Measurements from ENCODE around the gene TARS2.

The TARS2 gene

DNA sequence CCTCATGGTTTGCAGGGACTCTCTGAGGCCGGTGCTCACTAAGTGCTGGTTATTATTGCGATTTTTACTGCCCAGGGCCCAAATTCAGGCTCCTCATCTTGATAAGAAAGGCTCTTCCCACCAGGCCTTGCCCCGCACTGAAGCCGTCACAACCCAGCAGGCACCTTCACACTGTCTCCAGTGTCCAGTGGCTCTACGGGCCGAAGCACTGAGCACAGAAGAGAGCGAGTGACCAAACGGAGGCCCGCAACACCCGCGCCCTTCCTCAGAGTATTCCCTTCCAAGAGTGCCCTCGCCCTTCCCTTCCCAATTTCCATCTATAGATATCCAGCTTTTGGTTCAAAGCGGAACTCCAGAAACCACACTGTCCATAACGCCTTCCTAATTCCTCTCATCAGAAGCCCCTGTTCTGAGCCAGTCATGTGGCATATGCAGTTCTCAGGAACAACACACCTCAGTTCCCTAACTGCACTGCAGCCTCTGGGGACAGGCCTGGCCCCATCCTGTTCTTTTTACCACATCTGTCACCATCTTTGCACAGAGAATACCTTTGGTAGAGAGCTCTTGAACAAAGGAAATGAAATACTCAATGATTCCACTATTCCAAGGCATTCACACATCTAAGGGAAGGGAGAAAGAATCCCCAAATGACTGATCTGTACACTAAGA is 43.4 kb downstream of the TARS2 start:
- no peaks in the 10 kb centered on the region for H3K36me3 ChIP-seq
- DNase-seq, result no peak
- intact Hi-C loops (cut with DNase I; ENCODE audit: low total_unique reads), result loop anchor here (5.0 kb wide), 1 partner anchor 68 kb away; no protein-coding TSS in a partner anchor
- H3K9me3 ChIP-seq, result no peaks in the 10 kb centered on the region
- H3K27ac ChIP-seq, result no peak overlapping the region
- H3K4me3 ChIP-seq, result no peak overlapping the region
- peaks cover 0 to 43% (median 21%) of the 10 kb centered on the region in 4 donors for H3K4me1 ChIP-seq
- no peaks in the 10 kb centered on the region for H3K27me3 ChIP-seq
- TF ChIP-seq, protein P1, sequence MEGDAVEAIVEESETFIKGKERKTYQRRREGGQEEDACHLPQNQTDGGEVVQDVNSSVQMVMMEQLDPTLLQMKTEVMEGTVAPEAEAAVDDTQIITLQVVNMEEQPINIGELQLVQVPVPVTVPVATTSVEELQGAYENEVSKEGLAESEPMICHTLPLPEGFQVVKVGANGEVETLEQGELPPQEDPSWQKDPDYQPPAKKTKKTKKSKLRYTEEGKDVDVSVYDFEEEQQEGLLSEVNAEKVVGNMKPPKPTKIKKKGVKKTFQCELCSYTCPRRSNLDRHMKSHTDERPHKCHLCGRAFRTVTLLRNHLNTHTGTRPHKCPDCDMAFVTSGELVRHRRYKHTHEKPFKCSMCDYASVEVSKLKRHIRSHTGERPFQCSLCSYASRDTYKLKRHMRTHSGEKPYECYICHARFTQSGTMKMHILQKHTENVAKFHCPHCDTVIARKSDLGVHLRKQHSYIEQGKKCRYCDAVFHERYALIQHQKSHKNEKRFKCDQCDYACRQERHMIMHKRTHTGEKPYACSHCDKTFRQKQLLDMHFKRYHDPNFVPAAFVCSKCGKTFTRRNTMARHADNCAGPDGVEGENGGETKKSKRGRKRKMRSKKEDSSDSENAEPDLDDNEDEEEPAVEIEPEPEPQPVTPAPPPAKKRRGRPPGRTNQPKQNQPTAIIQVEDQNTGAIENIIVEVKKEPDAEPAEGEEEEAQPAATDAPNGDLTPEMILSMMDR (IDR thresholded peaks at IDR 0.05), result no peak

DNA sequence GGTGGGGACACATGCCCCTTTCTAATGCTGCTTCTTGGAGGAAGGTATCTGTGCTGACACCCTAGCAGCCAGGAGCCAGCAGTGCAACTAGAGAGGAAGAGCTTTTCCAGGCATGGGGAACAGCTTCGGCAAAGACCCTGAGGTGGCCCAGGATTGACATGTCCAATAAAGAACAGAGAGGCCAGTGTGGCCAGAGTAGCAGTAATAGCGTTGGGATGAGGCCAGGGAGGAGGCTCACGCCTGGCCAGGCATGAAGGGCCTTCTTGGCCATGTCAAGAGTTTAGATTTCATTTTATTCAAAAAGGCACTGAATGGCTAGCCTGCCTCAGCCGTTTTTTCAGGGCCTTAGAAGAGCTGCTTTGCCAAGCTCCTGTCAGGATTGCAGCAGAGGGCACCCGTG is 45.6 kb downstream of the TARS2 start:
- peaks cover 0 to 63% (median 28%) of the 10 kb centered on the region in 4 donors for H3K4me1 ChIP-seq
- H3K4me3 ChIP-seq, result no peak overlapping the region
- peak overlapping the region; percentile 30 to 75 for H3K27ac ChIP-seq
- no peaks in the 10 kb centered on the region for H3K9me3 ChIP-seq
- no peaks in the 10 kb centered on the region for H3K27me3 ChIP-seq
- DNase-seq, result no peak
- no peaks in the 10 kb centered on the region for H3K36me3 ChIP-seq
- intact Hi-C loops (cut with DNase I; ENCODE audit: low total_unique reads), result loop anchor here (5.0 kb wide), 1 partner anchor 71 kb away; no protein-coding TSS in a partner anchor
- TF ChIP-seq, protein P1 (IDR thresholded peaks at IDR 0.05), result no peak

DNA sequence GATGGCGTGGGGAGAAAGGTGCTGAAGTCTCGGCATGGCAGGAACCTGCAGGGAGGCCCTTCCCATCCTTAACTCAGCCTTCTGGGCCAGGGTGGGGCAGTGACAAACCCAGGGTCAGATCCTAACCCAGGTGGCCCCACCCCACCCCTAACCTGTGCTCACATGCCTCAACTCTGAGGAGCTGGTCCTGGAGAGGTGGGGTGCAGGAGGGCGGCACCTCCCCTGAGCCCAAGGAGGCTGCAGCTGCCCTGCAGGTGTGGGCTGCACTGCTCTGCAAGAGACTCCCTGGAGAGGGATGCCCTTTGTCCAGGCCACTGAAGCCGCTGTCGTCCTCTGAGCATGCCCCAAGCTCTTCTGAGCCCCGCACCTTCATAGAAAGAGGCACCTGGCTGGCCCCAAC is 46.8 kb downstream of the TARS2 start:
- peaks cover 0 to 73% (median 32%) of the 10 kb centered on the region in 4 donors for H3K4me1 ChIP-seq
- H3K9me3 ChIP-seq, result no peaks in the 10 kb centered on the region
- TF ChIP-seq, protein P1 (IDR thresholded peaks at IDR 0.05), result no peak
- H3K27ac ChIP-seq, result peak overlapping the region in 1 of 2 donors; percentile 88
- H3K36me3 ChIP-seq, result no peaks in the 10 kb centered on the region
- H3K4me3 ChIP-seq, result no peak overlapping the region
- H3K27me3 ChIP-seq, result no peaks in the 10 kb centered on the region
- intact Hi-C loops (cut with DNase I; ENCODE audit: low total_unique reads), result loop anchor here (5.0 kb wide), 1 partner anchor 72 kb away; no protein-coding TSS in a partner anchor
- no peak for DNase-seq

DNA sequence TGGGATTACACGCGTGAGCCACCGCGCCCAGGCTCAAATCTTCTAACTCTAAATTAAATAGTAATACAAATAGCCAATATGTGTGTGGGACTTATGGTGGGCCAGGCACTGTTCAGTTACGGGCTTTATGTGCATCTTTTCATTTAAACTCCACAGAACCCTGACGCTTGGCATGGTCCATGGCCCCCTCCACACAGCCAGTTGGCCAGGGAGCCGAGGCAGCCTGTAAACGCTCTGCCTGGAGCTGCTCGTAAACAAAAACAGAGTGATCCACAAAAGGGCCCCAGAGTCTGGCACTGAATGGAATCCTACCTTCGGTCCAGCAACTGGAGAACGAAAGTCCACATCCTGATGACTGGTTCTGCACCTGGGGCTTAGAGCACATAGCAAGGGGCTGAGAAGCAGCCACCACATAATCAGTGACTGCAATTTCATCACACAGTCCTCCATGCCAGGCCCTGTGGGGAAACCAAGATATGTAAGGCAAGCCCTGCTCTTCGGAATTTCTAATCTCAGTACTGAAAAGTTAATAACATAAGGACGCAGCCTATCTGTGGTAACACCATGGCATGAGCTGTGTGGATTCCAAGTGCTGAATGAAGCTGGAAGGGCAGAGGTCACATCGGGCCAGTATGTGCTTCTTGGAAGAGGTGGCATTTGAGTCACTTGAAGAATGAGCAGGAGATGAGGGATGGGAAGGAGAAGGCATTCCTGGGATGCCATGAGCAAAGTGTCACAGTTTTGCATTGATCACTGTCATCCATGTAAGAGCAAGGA is 48.5 kb downstream of the TARS2 start:
- Histone ChIP-seq H3K4me3 (no peak overlapping the region), H3K27me3 (no peaks in the 10 kb centered on the region), H3K27ac (peak overlapping the region in 1 of 2 donors; percentile 88), H3K36me3 (no peaks in the 10 kb centered on the region), H3K4me1 (peaks cover 0 to 70% (median 32%) of the 10 kb centered on the region in 4 donors), H3K9me3 (no peaks in the 10 kb centered on the region)
- intact Hi-C loops (cut with DNase I; ENCODE audit: low total_unique reads), result no loop called here
- no peak for DNase-seq
- TF ChIP-seq, protein P1 (IDR thresholded peaks at IDR 0.05), result no peak

DNA sequence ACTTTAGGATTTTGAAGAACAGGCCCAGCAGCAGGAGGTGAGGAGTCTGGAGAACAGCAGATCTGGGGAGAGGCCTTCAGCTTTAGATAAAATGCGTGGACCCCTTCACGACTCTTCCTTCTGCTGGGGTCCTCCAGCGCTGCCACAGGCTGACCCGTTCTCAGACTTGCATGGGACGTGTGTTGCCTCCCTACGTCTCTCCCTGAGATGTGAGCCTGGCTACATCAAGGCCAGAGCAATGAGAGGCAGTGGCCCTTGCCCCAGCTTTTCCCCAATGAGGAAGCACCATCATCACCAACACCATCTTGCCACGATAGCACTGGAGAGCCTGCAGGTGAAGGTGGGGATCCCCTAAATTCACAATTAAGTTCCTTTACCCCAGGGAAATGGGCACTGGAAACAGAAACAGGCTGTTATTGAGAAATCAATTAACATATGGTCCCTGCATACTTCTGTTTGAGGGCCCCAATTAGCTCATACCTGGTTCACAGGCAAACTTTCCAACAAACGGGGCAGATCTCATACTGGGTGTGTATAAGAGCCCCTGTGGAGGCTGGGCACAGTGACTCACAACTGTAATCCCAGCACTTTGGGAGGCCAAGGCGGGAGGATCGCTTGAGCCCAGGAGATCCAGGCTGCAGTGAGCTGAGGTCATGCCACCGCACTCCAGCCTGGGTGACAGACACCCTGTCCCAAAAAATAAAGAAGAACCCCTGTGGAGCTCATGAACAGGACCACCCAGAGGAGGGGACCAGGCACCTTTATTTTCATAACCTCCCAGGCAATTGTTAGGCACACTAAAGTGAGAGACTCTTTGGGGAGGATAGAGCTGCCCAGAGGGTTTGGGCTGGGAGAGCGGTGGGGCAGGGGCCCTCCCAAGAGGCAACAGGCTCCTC is 49.9 kb downstream of the TARS2 start:
- peaks cover 0 to 67% (median 27%) of the 10 kb centered on the region in 4 donors for H3K4me1 ChIP-seq
- DNase-seq, result no peak
- H3K9me3 ChIP-seq, result no peaks in the 10 kb centered on the region
- H3K36me3 ChIP-seq, result no peaks in the 10 kb centered on the region
- peak overlapping the region; percentile 67 to 88 for H3K27ac ChIP-seq
- no peak overlapping the region for H3K4me3 ChIP-seq
- TF ChIP-seq, protein P1 (IDR thresholded peaks at IDR 0.05), result no peak
- no peaks in the 10 kb centered on the region for H3K27me3 ChIP-seq
- intact Hi-C loops (cut with DNase I; ENCODE audit: low total_unique reads), result no loop called here
